SK-N-MC (cell line): ENCODE results near the gene OMA1.
"Not testable (repeated sequence)": the region's sequence is repeated elsewhere in the genome, so short reads cannot be mapped to it uniquely, and the experiment has no call there.

Source experiments
- DNase-seq: peaks from one replicate; pipeline ENCODE4 v3.0.0-alpha.2; 2011; ENCODE audit warnings: low read depth, low spot score
- H3K27ac ChIP-seq: fragments of 200-600 bp; sonication (generic); 2 replicates; pipeline ENCODE4 v1.5.1; 2016; ENCODE audit warnings: mixed run types
- H3K36me3 ChIP-seq: fragments of 200-600 bp; sonication (generic); 2 replicates; pipeline ENCODE4 v1.6.1; 2017; ENCODE audit warnings: antibody characterized with exemption, low read length, mixed read lengths; ENCODE audit not compliant: insufficient read depth
- H3K4me3 ChIP-seq: fragments of 200-600 bp; sonication (generic); 2 replicates; pipeline ENCODE4 v1.5.1; 2016
- H3K9ac ChIP-seq: fragments of 200-600 bp; sonication (generic); 2 replicates; pipeline ENCODE4 v1.8.0; 2017; ENCODE audit warnings: mixed run types, mixed read lengths; ENCODE audit not compliant: insufficient read length
- H3K9me3 ChIP-seq: fragments of 200-600 bp; sonication (generic); 2 replicates; pipeline ENCODE4 v1.6.1; 2017; ENCODE audit warnings: low read depth, mild to moderate bottlenecking, antibody characterized with exemption, low read length, moderate library complexity, mixed read lengths
- EZH2 ChIP-seq: fragments of 200-600 bp; sonication (generic); IDR thresholded peaks from one replicate; pipeline ENCODE4 v1.6.1; 2017; ENCODE audit warnings: antibody characterized with exemption
- FOXP2 ChIP-seq: optimal IDR thresholded peaks from 2 replicates; pipeline ENCODE3; 2011; ENCODE audit warnings: mild to moderate bottlenecking, moderate library complexity; ENCODE audit not compliant: insufficient read depth; ENCODE audit errors: extremely low read length, control extremely low read depth
- POLR2AphosphoS5 ChIP-seq: IDR thresholded peaks from 2 replicates; pipeline ENCODE4 v1.6.1; 2012; ENCODE audit warnings: mild to moderate bottlenecking, low read depth, low read length, borderline replicate concordance

OMA1 gene

DNA sequence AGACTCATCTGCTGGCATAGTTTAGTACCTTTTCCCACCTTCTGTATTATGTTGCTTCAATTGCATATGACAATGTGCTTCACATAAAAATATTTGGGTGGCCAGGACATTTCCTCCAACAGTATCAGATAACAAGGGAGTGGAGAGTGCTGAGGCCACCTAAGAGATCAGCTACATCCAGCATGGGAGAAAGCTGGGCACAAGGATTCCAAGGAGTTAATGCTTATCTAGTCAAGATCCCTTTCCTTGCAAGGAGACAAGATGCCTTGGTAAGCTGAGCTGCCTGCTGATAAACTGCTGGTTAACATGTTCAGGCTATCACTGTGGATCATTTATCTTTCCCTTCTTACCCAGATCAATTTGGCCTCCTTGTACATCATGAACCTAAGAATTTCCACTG lies 25.1 kb upstream of the OMA1 start:
- Histone ChIP-seq H3K36me3 (no peaks in the 10 kb centered on the region), H3K27ac (no peak overlapping the region)
- DNase-seq, result no peak

GRCh38 chr1:58570817-58571216 lies 24.3 kb upstream of the OMA1 start:
- H3K27ac ChIP-seq, result no peak overlapping the region
- no peak for DNase-seq
- TF ChIP-seq EZH2, result no peak
- no peak for TF ChIP-seq FOXP2
- no peak for TF ChIP-seq POLR2AphosphoS5
- no peak overlapping the region for H3K9ac ChIP-seq
- no peaks in the 10 kb centered on the region for H3K9me3 ChIP-seq
- H3K4me3 ChIP-seq, result no peak overlapping the region
- H3K36me3 ChIP-seq, result no peaks in the 10 kb centered on the region

More for the DNA sequence above, 25.1 kb upstream of the OMA1 start:
- TF ChIP-seq EZH2 (no peak), FOXP2 (no peak), POLR2AphosphoS5 (no peak)
- H3K9ac ChIP-seq, result no peak overlapping the region
- H3K9me3 ChIP-seq, result no peaks in the 10 kb centered on the region
- H3K4me3 ChIP-seq, result no peak overlapping the region

DNA sequence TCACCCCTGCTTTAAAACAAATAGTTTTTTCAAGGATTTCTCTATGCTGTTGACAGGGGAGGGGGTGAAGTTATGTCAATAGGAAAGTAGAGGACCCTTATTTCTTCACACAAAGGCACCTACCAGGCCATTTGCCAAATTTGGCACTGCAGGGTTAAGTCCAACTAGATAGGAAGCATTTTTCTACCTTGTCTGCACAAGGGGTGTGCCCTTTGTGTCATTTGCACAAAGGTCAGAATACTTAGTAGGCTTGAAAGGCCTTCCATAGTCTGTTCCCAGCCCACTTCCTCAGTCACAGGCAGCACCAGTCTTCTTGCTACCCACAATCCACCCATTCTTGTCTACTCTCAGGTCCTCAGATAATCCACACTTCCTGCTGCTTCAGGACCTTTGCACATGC lies 23.6 kb upstream of the OMA1 start:
- DNase-seq, result no peak
- no peaks in the 10 kb centered on the region for H3K9me3 ChIP-seq
- TF ChIP-seq FOXP2 (no peak), POLR2AphosphoS5 (no peak), EZH2 (no peak)
- no peak overlapping the region for H3K27ac ChIP-seq
- no peak overlapping the region for H3K4me3 ChIP-seq
- no peaks in the 10 kb centered on the region for H3K36me3 ChIP-seq
- H3K9ac ChIP-seq, result no peak overlapping the region

DNA sequence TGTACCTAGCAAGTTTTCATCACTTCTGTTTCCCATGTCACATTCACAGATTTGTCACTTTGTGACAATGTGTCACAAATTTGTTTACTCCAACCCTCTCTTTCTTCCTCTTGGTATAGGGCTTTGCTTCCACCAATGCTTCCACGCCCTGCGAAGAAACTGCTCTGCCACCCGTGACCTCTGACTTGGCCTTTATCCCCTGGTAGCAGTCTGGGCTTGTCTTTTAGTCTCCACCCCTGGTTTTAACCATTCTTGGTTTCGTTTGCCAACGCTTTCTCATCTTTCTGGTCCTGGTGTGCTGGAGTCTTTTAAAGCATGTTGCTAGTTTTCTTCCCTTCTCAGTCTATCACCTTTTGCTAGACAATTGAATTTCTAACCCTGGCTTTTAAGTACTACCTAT lies 22.4 kb upstream of the OMA1 start:
- TF ChIP-seq FOXP2 (no peak), POLR2AphosphoS5 (no peak), EZH2 (no peak)
- H3K9me3 ChIP-seq, result no peaks in the 10 kb centered on the region
- no peak overlapping the region for H3K27ac ChIP-seq
- no peaks in the 10 kb centered on the region for H3K36me3 ChIP-seq
- no peak overlapping the region for H3K9ac ChIP-seq
- DNase-seq, result no peak
- H3K4me3 ChIP-seq, result no peak overlapping the region

GRCh38 chr1:58568271-58568860 lies 21.8 kb upstream of the OMA1 start:
- H3K27ac ChIP-seq, result no peak overlapping the region
- TF ChIP-seq EZH2 (no peak), POLR2AphosphoS5 (no peak), FOXP2 (no peak)
- DNase-seq, result no peak
- no peak overlapping the region for H3K9ac ChIP-seq
- H3K9me3 ChIP-seq, result no peaks in the 10 kb centered on the region
- no peak overlapping the region for H3K4me3 ChIP-seq
- no peaks in the 10 kb centered on the region for H3K36me3 ChIP-seq

GRCh38 chr1:58566339-58566738 lies 19.8 kb upstream of the OMA1 start:
- Histone ChIP-seq H3K9ac (no peak overlapping the region), H3K9me3 (no peaks in the 10 kb centered on the region), H3K4me3 (no peak overlapping the region), H3K36me3 (no peaks in the 10 kb centered on the region), H3K27ac (no peak overlapping the region)
- no peak for TF ChIP-seq EZH2
- no peak for TF ChIP-seq POLR2AphosphoS5
- TF ChIP-seq FOXP2, result no peak
- DNase-seq, result no peak

GRCh38 chr1:58563715-58564114 lies 17.2 kb upstream of the OMA1 start:
- not testable (repeated sequence) for H3K9ac ChIP-seq

DNA sequence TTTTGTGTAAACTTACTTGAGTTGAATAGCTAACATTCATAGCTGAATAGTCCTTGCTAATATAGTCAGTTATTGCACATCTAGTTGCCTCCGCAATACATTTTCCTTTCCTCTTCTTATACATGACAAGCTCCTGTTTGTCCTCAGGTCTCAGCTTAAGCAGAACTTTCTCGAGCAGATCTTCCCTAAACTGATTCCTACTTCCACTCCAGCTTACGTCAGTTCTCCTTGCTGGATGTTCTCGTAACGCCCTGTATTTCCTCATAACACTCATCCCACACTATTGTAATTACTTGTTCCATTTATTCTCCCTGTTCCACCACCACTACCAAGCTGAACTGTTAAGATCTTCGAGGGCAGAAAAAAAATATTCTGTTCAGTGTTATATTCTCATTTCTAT lies 15.1 kb upstream of the OMA1 start:
- no peaks in the 10 kb centered on the region for H3K9me3 ChIP-seq
- DNase-seq, result no peak
- H3K9ac ChIP-seq, result no peak overlapping the region
- no peak overlapping the region for H3K27ac ChIP-seq
- TF ChIP-seq POLR2AphosphoS5, result no peak
- TF ChIP-seq EZH2, result no peak
- TF ChIP-seq FOXP2, result no peak
- no peak overlapping the region for H3K4me3 ChIP-seq
- no peaks in the 10 kb centered on the region for H3K36me3 ChIP-seq

More at GRCh38 chr1:58563715-58564114, 17.2 kb upstream of the OMA1 start:
- DNase-seq, H3K36me3 ChIP-seq, H3K4me3 ChIP-seq, H3K27ac ChIP-seq, H3K9me3 ChIP-seq: not testable (repeated sequence)

DNA sequence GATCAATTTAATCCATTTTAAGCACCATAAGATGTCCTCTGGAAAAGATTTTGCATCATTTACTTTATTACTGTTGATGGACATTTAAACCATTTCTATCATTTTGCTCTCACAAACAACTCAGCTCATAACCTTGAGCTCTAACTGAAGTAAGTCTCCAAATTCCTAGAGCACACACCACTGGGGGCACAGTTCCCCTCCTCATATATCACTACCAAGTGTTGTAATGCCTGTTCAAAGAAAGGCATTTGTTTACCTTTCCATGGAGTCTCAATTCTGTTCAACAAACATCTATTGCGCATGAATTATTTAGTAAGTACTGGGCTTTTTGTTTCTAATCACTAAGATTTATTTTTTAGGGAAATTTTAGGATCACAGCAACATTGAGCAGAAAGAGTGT lies 8.9 kb upstream of the OMA1 start:
- no peak for DNase-seq
- Histone ChIP-seq H3K27ac (no peak overlapping the region), H3K4me3 (no peak overlapping the region), H3K9me3 (no peaks in the 10 kb centered on the region), H3K36me3 (no peaks in the 10 kb centered on the region), H3K9ac (no peak overlapping the region)
- no peak for TF ChIP-seq POLR2AphosphoS5
- TF ChIP-seq EZH2, result no peak
- no peak for TF ChIP-seq FOXP2
